Liver (tissue), 9 donors: ENCODE results near the gene EVA1C. TPM values are rescaled to one million over a fixed set of nuclear protein-coding genes. Genes with fewer than 3 reads are reported as not detected.
"Not testable (repeated sequence)": the region's sequence is repeated elsewhere in the genome, so short reads cannot be mapped to it uniquely, and the experiment has no call there.

Experiments
- DNase-seq: peaks from one replicate; pipeline ENCODE4 v3.0.0-alpha.2; 2017; ENCODE audit warnings: low spot score
- H3K27ac ChIP-seq, 2 donors: one replicate each; pipeline ENCODE4 v1.7.0; 2013; ENCODE audit warnings: inconsistent platforms in 2 of 2, low read length in 2 of 2, control low read depth in 1 of 2, low read depth in 1 of 2, mild to moderate bottlenecking in 1 of 2
- H3K27me3 ChIP-seq, 4 donors: one replicate each; pipeline versions ENCODE4 v1.6.1 to v1.7.0; 2013; ENCODE audit warnings: low read length in 3 of 4, inconsistent platforms in 1 of 4, mild to moderate bottlenecking in 1 of 4, moderate library complexity in 1 of 4; ENCODE audit not compliant: control insufficient read depth in 4 of 4, insufficient read depth in 4 of 4
- H3K36me3 ChIP-seq, 4 donors: one replicate each; pipeline versions ENCODE4 v1.6.1 to v1.7.0; 2013; ENCODE audit warnings: low read length in 3 of 4, mild to moderate bottlenecking in 3 of 4, low read depth in 1 of 4, moderate library complexity in 1 of 4; ENCODE audit not compliant: control insufficient read depth in 4 of 4, insufficient read depth in 3 of 4
- H3K4me1 ChIP-seq, 4 donors: one replicate each; pipeline versions ENCODE4 v1.6.1 to v1.7.0; 2013; ENCODE audit warnings: low read length in 3 of 4, mild to moderate bottlenecking in 3 of 4, moderate library complexity in 1 of 4; ENCODE audit not compliant: control insufficient read depth in 4 of 4, insufficient read depth in 4 of 4
- H3K4me3 ChIP-seq, 3 donors: one replicate each; pipeline versions ENCODE4 v1.6.1 to v1.7.0; 2013; ENCODE audit warnings: low read length in 3 of 3, control low read depth in 1 of 3, low read depth in 1 of 3, mild to moderate bottlenecking in 1 of 3
- H3K9ac ChIP-seq, 2 donors: one replicate each; pipeline ENCODE4 v1.7.0; 2013; ENCODE audit warnings: low read length in 2 of 2, mild to moderate bottlenecking in 2 of 2, moderate library complexity in 2 of 2, control low read depth in 1 of 2, low read depth in 1 of 2
- H3K9me3 ChIP-seq, 4 donors: one replicate each; pipeline versions ENCODE4 v1.6.1 to v1.7.0; 2013; ENCODE audit warnings: low read length in 3 of 4; ENCODE audit not compliant: control insufficient read depth in 4 of 4
- CTCF ChIP-seq: fragments of 150-350 bp; IDR thresholded peaks from 2 replicates; pipeline ENCODE4 v1.5.1; 2017; ENCODE audit warnings: improper control_type of control experiment, low read depth, low read length; ENCODE audit not compliant: missing input control
- EGR1 ChIP-seq, 2 donors: IDR thresholded peaks; 2 replicates each; pipeline ENCODE4 v1.6.1; 2016 to 2018; ENCODE audit warnings: antibody characterized with exemption in 2 of 2, low read depth in 2 of 2
- FOXA2 ChIP-seq: IDR thresholded peaks from 2 replicates; pipeline ENCODE4 v1.6.1; 2016; ENCODE audit warnings: antibody characterized with exemption
- GABPA ChIP-seq, 2 donors: IDR thresholded peaks in 1 of 2; conservative IDR thresholded peaks in 1 of 2; 2 replicates each; pipeline ENCODE4 v1.6.1; 2016; ENCODE audit warnings: antibody characterized with exemption in 2 of 2, mild to moderate bottlenecking in 1 of 2, moderate library complexity in 1 of 2
- JUND ChIP-seq, 2 donors: IDR thresholded peaks; 2 replicates each; pipeline ENCODE4 v1.6.1; 2016; ENCODE audit warnings: antibody characterized with exemption in 2 of 2
- NR2F2 ChIP-seq: IDR thresholded peaks from 2 replicates; pipeline ENCODE4 v1.6.1; 2016; ENCODE audit warnings: antibody characterized with exemption
- RAD21 ChIP-seq, 2 donors: IDR thresholded peaks; 2 replicates each; pipeline ENCODE4 v1.6.1; 2016; ENCODE audit warnings: antibody characterized with exemption in 2 of 2, mild to moderate bottlenecking in 2 of 2
- RXRA ChIP-seq, 2 donors: IDR thresholded peaks; 2 replicates each; pipeline ENCODE4 v1.6.1; 2017 to 2018; ENCODE audit warnings: antibody characterized with exemption in 2 of 2, mild to moderate bottlenecking in 1 of 2
- SP1 ChIP-seq: IDR thresholded peaks from 2 replicates; pipeline ENCODE4 v1.6.1; 2018; ENCODE audit warnings: antibody characterized with exemption, mild to moderate bottlenecking
- TAF1 ChIP-seq: conservative IDR thresholded peaks from 2 replicates; pipeline ENCODE4 v1.6.1; 2016; ENCODE audit warnings: antibody characterized with exemption, mild to moderate bottlenecking
- YY1 ChIP-seq: IDR thresholded peaks from 2 replicates; pipeline ENCODE4 v1.6.1; 2016; ENCODE audit warnings: antibody characterized with exemption, mild to moderate bottlenecking
- WGBS: extraction: QIAGEN DNeasy Blood & Tissue Kit; methylation state at CpG from one replicate; pipeline ENCODE4 v1.1.7; 2013; 5-methylcytosine and 5-hydroxymethylcytosine counted together
- polyA plus RNA-seq, 2 donors: library from polyadenylated mRNA; stranded (reverse) in 1 of 2; unstranded in 1 of 2; fragments of 200-250 nt in 1 of 2; fragments of >200 nt in 1 of 2; fragmentation: Nextera tagmentation in 1 of 2; extraction: Ambion mirVana in 1 of 2; gene quantifications; one replicate each; pipeline versions ENCODE4 v1.2.1 to v1.2.3, GENCODE V29; 2013 to 2015
- total RNA-seq, 2 donors: library from RNA; depleted of rRNA; stranded (reverse); fragments of >200 nt; gene quantifications; one replicate each; pipeline ENCODE4 v1.2.3, GENCODE V29; 2014
- TF ChIP-seq, protein P1 (sequence below): IDR thresholded peaks from 2 replicates; pipeline ENCODE4 v1.6.1; 2016; ENCODE audit warnings: antibody characterized with exemption
- TF ChIP-seq, protein P2 (sequence below): IDR thresholded peaks from 2 replicates; pipeline ENCODE4 v1.6.1; 2016; ENCODE audit warnings: antibody characterized with exemption
- TF ChIP-seq, protein P3 (sequence below): IDR thresholded peaks from 2 replicates; pipeline ENCODE4 v1.6.1; 2016; ENCODE audit warnings: antibody characterized with exemption
- donor health status: healthy.
- donor health status: healthy.
- donor health status: healthy.
- donor health status: healthy.
- donor health status: healthy.

EVA1C gene
- total and polyA plus RNA-seq, 4 donors, result 0.47 to 3.3 (median 2.4) TPM

DNA sequence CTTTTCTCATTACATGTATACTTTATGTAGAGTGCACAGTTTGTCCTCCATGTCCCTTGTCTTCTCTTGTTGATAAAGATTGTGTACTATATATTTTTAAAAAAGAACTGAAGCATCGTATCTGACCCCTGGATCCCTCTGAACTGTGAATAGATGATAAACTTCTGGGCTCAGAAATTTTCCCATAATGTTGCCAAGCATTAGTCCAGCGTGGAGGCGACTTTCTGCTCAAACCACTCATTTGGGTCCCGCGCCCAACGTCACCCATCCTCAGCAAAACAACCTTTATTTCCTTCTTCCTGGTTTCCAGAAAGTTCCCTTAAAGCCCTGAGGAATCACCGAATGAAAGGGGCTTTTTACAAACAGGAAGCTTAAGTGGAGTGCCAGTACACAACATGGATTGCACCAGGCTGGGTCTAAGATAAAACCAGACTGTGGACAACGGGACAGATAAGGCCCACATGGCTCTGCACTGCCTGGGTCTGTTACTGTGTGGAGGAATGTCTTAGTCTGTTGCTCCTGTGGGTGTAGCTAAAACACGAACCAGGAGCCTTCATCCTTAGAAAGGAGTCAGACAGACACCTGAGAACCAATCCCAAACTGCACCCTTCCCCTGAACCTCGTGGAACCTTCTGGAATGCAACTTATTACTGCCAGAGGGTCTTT, 15.6 kb downstream of the EVA1C start:
- H3K36me3 ChIP-seq, result no peaks in the 10 kb centered on the region
- H3K9me3 ChIP-seq, result no peaks in the 10 kb centered on the region
- TF ChIP-seq GABPA (IDR thresholded peaks at IDR 0.05 in 1 of 2, conservative IDR thresholded peaks at IDR 0.05 in 1 of 2) (no peak), RAD21 (IDR thresholded peaks at IDR 0.05) (no peak), TAF1 (no peak), FOXA2 (no peak), JUND (IDR thresholded peaks at IDR 0.05) (no peak), SP1 (no peak), RXRA (IDR thresholded peaks at IDR 0.05) (no peak), EGR1 (IDR thresholded peaks at IDR 0.05; ENCODE audit: low read depth in 2 of 2) (no peak), YY1 (no peak), NR2F2 (no peak), CTCF (no peak)
- TF ChIP-seq, protein P1, sequence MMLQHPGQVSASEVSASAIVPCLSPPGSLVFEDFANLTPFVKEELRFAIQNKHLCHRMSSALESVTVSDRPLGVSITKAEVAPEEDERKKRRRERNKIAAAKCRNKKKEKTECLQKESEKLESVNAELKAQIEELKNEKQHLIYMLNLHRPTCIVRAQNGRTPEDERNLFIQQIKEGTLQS, result no peak
- TF ChIP-seq, protein P2, sequence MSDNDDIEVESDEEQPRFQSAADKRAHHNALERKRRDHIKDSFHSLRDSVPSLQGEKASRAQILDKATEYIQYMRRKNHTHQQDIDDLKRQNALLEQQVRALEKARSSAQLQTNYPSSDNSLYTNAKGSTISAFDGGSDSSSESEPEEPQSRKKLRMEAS, result no peak
- TF ChIP-seq, protein P3, sequence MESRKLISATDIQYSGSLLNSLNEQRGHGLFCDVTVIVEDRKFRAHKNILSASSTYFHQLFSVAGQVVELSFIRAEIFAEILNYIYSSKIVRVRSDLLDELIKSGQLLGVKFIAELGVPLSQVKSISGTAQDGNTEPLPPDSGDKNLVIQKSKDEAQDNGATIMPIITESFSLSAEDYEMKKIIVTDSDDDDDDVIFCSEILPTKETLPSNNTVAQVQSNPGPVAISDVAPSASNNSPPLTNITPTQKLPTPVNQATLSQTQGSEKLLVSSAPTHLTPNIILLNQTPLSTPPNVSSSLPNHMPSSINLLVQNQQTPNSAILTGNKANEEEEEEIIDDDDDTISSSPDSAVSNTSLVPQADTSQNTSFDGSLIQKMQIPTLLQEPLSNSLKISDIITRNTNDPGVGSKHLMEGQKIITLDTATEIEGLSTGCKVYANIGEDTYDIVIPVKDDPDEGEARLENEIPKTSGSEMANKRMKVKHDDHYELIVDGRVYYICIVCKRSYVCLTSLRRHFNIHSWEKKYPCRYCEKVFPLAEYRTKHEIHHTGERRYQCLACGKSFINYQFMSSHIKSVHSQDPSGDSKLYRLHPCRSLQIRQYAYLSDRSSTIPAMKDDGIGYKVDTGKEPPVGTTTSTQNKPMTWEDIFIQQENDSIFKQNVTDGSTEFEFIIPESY, result no peak
- no peak overlapping the region for H3K27ac ChIP-seq
- no peaks in the 10 kb centered on the region for H3K27me3 ChIP-seq
- WGBS, result 73% methylated on average over 10 of the region's 10 CpGs
- no peak for DNase-seq
- H3K4me3 ChIP-seq, result no peak overlapping the region
- H3K4me1 ChIP-seq, result no peaks in the 10 kb centered on the region
- H3K9ac ChIP-seq, result no peak overlapping the region

- not testable (repeated sequence) for H3K4me1 ChIP-seq, H3K9me3 ChIP-seq, H3K27ac ChIP-seq, H3K9ac ChIP-seq, H3K4me3 ChIP-seq, DNase-seq, H3K27me3 ChIP-seq, H3K36me3 ChIP-seq
- 65% methylated on average over 15 of the region's 15 CpGs for WGBS
Measured at GRCh38 chr21:32432982-32433660, 20.6 kb downstream of the EVA1C start.
